Measurements from ENCODE around the gene DDC. TPM values are rescaled to one million over a fixed set of nuclear protein-coding genes. Genes with fewer than 3 reads are reported as not detected.

The DDC gene, protein sequence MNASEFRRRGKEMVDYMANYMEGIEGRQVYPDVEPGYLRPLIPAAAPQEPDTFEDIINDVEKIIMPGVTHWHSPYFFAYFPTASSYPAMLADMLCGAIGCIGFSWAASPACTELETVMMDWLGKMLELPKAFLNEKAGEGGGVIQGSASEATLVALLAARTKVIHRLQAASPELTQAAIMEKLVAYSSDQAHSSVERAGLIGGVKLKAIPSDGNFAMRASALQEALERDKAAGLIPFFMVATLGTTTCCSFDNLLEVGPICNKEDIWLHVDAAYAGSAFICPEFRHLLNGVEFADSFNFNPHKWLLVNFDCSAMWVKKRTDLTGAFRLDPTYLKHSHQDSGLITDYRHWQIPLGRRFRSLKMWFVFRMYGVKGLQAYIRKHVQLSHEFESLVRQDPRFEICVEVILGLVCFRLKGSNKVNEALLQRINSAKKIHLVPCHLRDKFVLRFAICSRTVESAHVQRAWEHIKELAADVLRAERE
- total RNA-seq (under 1 TPM in 1 of 4 donors, not detected in 3; 0.36 TPM), polyA plus RNA-seq (10 to 100 TPM; 42.7 to 77.2 (median 57.1) TPM)

DNA sequence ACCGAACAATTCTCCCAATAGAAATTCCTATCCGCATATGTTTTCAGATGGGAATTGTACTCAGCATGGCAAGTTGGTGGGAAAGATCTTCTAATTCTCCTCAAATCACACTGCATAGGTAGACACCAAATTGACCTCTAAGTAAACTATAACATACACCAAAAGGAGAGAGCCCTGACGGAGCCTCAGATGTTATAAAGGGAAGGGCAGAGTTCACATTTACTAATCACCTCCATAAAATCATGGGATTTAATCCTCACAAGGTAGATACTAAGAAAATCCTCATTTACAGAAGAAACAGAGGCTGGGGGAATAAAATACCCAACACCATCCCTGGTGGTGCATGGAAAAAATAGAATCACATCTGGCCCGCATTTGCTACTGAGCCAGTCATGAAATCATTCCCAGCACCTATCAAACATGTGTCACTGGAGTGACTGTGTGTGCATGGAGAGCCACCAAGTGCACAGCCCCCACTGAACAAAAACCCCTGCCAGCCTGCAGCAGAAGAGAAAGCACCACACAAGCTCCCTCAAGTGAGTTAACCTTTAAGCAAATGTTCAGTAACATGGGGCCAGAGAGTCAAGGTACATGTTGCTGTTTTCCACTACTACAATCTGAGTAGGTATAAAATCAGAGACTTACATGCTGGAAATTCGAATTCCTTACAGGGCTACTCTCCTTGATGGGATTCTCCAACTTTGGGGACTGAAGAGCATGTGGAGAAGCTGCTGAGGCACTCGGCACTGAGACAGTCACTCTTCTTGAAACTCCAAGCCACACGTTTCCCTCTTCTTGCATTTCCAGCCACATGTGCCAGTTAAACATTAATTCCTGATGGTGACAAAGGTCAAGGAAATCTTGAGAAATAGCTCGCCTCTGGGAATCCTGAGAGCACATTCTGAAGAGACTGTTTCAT is at the start of gene DDC:
TSS of gene DDC (minus strand) at position 766 of the 919 bp plus-strand sequence. CDS start 21,320 bp downstream, outside the sequence.
- Histone ChIP-seq H3K36me3 (no peaks in the 10 kb centered on the region), H3K9me3 (no peaks in the 10 kb centered on the region), H3K4me1 (peaks cover 0 to 4% (median 0%) of the 10 kb centered on the region in 4 donors), H3K4me3 (no peak within 1 kb of the TSS), H3K27ac (no peak within 1 kb of the TSS), H3K27me3 (no peaks in the 10 kb centered on the region)
- 16 to 59% methylated on average over 8 of the region's 8 CpGs for WGBS, 2 donors
- no peak for DNase-seq
- TF ChIP-seq EP300 (IDR thresholded peaks at IDR 0.05) = no peak
- no peak for TF ChIP-seq POLR2A (IDR thresholded peaks at IDR 0.05)
- TF ChIP-seq, protein P1, sequence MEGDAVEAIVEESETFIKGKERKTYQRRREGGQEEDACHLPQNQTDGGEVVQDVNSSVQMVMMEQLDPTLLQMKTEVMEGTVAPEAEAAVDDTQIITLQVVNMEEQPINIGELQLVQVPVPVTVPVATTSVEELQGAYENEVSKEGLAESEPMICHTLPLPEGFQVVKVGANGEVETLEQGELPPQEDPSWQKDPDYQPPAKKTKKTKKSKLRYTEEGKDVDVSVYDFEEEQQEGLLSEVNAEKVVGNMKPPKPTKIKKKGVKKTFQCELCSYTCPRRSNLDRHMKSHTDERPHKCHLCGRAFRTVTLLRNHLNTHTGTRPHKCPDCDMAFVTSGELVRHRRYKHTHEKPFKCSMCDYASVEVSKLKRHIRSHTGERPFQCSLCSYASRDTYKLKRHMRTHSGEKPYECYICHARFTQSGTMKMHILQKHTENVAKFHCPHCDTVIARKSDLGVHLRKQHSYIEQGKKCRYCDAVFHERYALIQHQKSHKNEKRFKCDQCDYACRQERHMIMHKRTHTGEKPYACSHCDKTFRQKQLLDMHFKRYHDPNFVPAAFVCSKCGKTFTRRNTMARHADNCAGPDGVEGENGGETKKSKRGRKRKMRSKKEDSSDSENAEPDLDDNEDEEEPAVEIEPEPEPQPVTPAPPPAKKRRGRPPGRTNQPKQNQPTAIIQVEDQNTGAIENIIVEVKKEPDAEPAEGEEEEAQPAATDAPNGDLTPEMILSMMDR (IDR thresholded peaks at IDR 0.05) = no peak
- intact Hi-C loops (cut with DNase I) = no loop called here

DNA sequence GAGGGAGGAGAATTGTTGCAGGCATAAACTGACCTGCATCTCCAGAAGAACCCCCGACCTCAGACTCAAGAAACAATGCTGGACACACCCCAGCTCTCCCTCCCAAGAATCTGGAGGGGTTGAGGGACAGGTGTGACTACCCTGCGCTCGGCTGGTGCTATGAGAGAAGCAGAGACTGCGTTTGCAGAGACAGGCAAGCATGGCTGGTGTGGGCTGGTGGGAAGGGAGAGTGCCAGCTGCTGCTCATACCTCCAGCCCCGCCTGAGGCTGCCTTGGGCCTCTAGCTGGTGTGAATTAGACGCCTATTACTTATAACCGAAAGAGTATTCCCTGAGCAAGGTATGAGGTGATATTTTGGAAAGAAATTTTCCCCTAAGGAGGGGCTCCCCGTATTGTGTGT is 48.3 kb upstream of the DDC start:
- TF ChIP-seq, protein P1 (IDR thresholded peaks at IDR 0.05) = no peak
- no peak for TF ChIP-seq POLR2AphosphoS5 (IDR thresholded peaks at IDR 0.05)
- no peak for TF ChIP-seq EP300 (IDR thresholded peaks at IDR 0.05)
- no peak for TF ChIP-seq POLR2A (IDR thresholded peaks at IDR 0.05)
- peaks cover 0 to 26% (median 17%) of the 10 kb centered on the region in 4 donors for H3K4me1 ChIP-seq
- no peaks in the 10 kb centered on the region for H3K9me3 ChIP-seq
- H3K27ac ChIP-seq = peak overlapping the region in 3 of 4 donors; percentile 62 to 65 (median 63)
- 79 to 88% methylated on average over 8 of the region's 8 CpGs for WGBS, 2 donors
- intact Hi-C loops (cut with DNase I) = loop anchor here (5.0 to 10.0 kb wide), 2 partner anchors 64 to 451 kb away; no protein-coding TSS in a partner anchor
- no peak for DNase-seq
- no peak overlapping the region for H3K4me3 ChIP-seq
- no peaks in the 10 kb centered on the region for H3K27me3 ChIP-seq
- H3K36me3 ChIP-seq = peaks cover 0 to 82% (median 13%) of the 10 kb centered on the region in 4 donors

DNA sequence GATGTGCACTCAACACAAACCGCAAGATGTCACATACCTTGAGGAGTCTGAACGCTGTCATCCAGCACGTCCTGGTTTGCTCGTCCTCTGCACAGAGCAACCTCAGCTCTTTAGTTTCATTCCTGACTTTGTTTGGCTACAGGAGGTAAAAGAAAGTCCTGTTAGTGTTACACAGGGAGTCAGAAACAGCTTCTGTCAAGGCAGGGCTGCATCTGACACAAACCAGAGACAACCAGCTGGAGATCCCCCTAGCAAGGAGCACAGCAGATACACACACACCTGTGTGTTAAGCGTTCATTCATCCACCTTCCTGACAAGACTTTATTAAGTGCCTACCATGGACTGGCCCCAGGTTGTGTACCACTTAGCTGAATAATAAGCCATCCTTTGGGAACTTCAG is 47.5 kb upstream of the DDC start:
- peaks cover 0 to 80% (median 9%) of the 10 kb centered on the region in 4 donors for H3K36me3 ChIP-seq
- H3K9me3 ChIP-seq = no peaks in the 10 kb centered on the region
- peak overlapping the region in 3 of 4 donors; percentile 62 to 65 (median 63) for H3K27ac ChIP-seq
- no peak overlapping the region for H3K4me3 ChIP-seq
- no peaks in the 10 kb centered on the region for H3K27me3 ChIP-seq
- TF ChIP-seq POLR2AphosphoS5 (IDR thresholded peaks at IDR 0.05) = peak; percentile 14 to 81 (median 74)
- TF ChIP-seq POLR2A (IDR thresholded peaks at IDR 0.05) = no peak
- 89 to 94% methylated on average over 5 of the region's 5 CpGs for WGBS, 2 donors
- intact Hi-C loops (cut with DNase I) = loop anchor here (5.0 to 10.0 kb wide), 2 partner anchors 65 to 452 kb away; no protein-coding TSS in a partner anchor
- H3K4me1 ChIP-seq = peaks cover 0 to 26% (median 17%) of the 10 kb centered on the region in 4 donors
- DNase-seq = no peak

DNA sequence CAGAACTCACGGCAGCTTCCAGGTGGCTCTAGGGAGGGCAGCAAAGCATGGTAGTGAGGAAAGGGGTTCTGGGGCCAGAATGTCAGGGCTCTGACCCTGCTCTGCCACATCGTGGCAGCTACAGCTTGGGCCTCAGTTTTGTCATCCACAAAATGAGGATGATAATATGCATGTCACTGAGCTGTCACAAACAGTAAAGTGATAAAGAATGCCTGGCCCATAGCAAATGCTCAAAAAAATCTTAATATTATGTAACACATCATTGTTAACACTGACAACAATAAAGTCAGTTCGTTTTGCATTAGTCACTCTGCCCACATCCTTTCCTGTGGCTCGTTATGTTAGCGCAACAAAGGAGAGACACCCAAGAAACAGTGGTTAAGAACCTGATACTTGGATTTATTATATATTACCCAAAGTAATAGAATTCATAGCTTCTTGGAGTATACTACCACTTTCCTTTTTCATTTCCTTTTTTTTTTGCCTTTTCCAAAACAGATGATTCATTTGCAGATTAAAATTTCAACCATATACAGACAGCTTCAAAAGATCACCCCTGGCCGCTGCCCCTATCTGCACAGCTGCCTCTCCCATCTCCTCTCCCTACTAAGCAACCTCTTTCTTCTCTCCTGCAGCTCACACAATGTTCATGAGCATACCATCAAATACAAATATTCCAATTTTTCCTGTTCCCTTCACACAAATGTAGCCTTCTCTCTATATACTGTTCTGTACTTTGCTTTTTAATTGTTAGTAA is 45.5 kb upstream of the DDC start:
- no peaks in the 10 kb centered on the region for H3K27me3 ChIP-seq
- H3K9me3 ChIP-seq = no peaks in the 10 kb centered on the region
- intact Hi-C loops (cut with DNase I) = loop anchor here (5.0 to 10.0 kb wide), 2 partner anchors 67 to 454 kb away; no protein-coding TSS in a partner anchor
- H3K36me3 ChIP-seq = peaks cover 0 to 78% (median 19%) of the 10 kb centered on the region in 4 donors
- no peak overlapping the region for H3K27ac ChIP-seq
- 58 to 73% methylated on average over 6 of the region's 6 CpGs for WGBS, 2 donors
- TF ChIP-seq POLR2A (IDR thresholded peaks at IDR 0.05) (no peak), POLR2AphosphoS5 (IDR thresholded peaks at IDR 0.05) (no peak), EP300 (IDR thresholded peaks at IDR 0.05) (no peak)
- TF ChIP-seq, protein P1 (IDR thresholded peaks at IDR 0.05) = no peak
- H3K4me1 ChIP-seq = peaks cover 0 to 26% (median 17%) of the 10 kb centered on the region in 4 donors
- DNase-seq = no peak
- H3K4me3 ChIP-seq = no peak overlapping the region

Measured in sigmoid colon (tissue), 7 donors.